Right lobe of liver (tissue), 4 donors: Measurements from ENCODE around the gene VAT1.

Experiments
- POLR2A ChIP-seq: fragments of 450-650 bp; IDR thresholded peaks from one replicate; pipeline ENCODE4 v1.6.1; 2017; ENCODE audit warnings: antibody characterized with exemption, mild to moderate bottlenecking
- TF ChIP-seq, protein P1 (sequence below), 4 donors: fragments of 200-600 bp in 3 of 4; fragments of 450-650 bp in 1 of 4; IDR thresholded peaks; one replicate each; pipeline versions ENCODE4 v1.5.1 to v1.8.0; 2016 to 2022; ENCODE audit warnings: antibody characterized with exemption in 4 of 4, mild to moderate bottlenecking in 2 of 4
- donor health status: DM: no; HTN: no; CAD: no.
- donor health status: DM: no; HTN: no; CAD: no.
- donor health status: DM: no; HTN: yes; CAD: no.

DNA sequence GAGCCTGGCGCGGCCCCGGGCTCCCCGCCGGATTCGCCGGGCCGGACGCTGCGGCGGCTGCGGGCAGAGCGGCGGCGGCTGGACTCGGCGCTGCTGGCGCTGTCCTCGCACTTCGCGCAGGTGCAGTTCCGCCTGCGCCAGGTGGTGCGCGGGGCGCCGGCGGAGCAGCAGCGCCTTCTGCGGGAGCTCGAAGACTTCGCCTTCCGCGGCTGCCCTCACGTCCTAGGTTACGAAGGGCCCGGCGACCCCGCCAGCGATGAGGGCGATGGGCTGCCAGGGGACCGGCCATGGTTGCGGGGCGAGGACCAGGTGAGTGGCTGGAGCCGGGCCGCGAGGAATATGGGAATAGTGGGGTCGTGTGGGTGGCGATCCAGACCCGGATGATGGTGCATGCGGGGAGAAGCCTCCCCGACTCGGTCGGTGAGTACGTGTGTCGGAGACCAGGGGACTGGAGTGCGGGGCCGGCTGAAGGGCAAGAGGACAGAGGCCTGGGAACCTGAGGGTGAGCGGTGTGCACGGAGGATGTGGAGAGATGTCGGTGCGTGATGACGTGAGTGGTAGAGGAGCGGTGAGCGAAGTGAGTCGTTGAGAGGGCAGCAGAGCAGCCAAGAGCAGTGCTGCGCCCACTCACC, 41.3 kb downstream of the VAT1 start:
- TF ChIP-seq, protein P1, sequence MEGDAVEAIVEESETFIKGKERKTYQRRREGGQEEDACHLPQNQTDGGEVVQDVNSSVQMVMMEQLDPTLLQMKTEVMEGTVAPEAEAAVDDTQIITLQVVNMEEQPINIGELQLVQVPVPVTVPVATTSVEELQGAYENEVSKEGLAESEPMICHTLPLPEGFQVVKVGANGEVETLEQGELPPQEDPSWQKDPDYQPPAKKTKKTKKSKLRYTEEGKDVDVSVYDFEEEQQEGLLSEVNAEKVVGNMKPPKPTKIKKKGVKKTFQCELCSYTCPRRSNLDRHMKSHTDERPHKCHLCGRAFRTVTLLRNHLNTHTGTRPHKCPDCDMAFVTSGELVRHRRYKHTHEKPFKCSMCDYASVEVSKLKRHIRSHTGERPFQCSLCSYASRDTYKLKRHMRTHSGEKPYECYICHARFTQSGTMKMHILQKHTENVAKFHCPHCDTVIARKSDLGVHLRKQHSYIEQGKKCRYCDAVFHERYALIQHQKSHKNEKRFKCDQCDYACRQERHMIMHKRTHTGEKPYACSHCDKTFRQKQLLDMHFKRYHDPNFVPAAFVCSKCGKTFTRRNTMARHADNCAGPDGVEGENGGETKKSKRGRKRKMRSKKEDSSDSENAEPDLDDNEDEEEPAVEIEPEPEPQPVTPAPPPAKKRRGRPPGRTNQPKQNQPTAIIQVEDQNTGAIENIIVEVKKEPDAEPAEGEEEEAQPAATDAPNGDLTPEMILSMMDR (IDR thresholded peaks at IDR 0.05) = peak in 2 of 4 donors; percentile 13 to 21
- TF ChIP-seq POLR2A = peak; percentile 22
